CD14-positive monocyte (primary cell): Measurements from ENCODE around the gene USP53. TPM values are rescaled to one million over a fixed set of nuclear protein-coding genes. Genes with fewer than 3 reads are reported as not detected.

Experiments
- DNase-seq, 3 donors: peaks; one replicate each; pipeline ENCODE4 v3.0.0-alpha.2; 2011 to 2022
- H2AFZ ChIP-seq: 2 replicates; pipeline ENCODE4 v1.6.0; 2012; ENCODE audit warnings: mild to moderate bottlenecking, low read depth, low read length, inconsistent platforms; ENCODE audit not compliant: insufficient read depth, poor library complexity, severe bottlenecking
- H3K27ac ChIP-seq, 2 donors: 1 replicate in 1 of 2; 2 replicates in 1 of 2; pipeline ENCODE4 v1.5.1; 2012 to 2013; ENCODE audit warnings: low read length in 2 of 2, control low read depth in 1 of 2, inconsistent platforms in 1 of 2, low read depth in 1 of 2, mild to moderate bottlenecking in 1 of 2
- H3K27me3 ChIP-seq, 2 donors: one replicate each; pipeline versions ENCODE4 v1.6.0 to v1.6.1; 2011 to 2013; ENCODE audit warnings: low read length in 2 of 2; ENCODE audit not compliant: control insufficient read depth in 2 of 2, insufficient read depth in 2 of 2
- H3K36me3 ChIP-seq, 2 donors: replicated peaks in 1 of 2; 1 replicate in 1 of 2; 2 replicates in 1 of 2; pipeline versions ENCODE4 v1.5.1 to v1.6.1; 2012 to 2013; ENCODE audit warnings: low read length in 2 of 2, control low read depth in 1 of 2, inconsistent platforms in 1 of 2, mild to moderate bottlenecking in 1 of 2; ENCODE audit not compliant: insufficient read depth in 2 of 2, control insufficient read depth in 1 of 2
- H3K4me1 ChIP-seq, 2 donors: 1 replicate in 1 of 2; 2 replicates in 1 of 2; pipeline versions ENCODE4 v1.5.1 to v1.6.1; 2012 to 2013; ENCODE audit warnings: low read length in 2 of 2, control low read depth in 1 of 2, inconsistent platforms in 1 of 2, mild to moderate bottlenecking in 1 of 2, moderate library complexity in 1 of 2; ENCODE audit not compliant: insufficient read depth in 2 of 2, control insufficient read depth in 1 of 2
- H3K4me2 ChIP-seq: replicated peaks from 2 replicates; pipeline ENCODE3; 2012; ENCODE audit warnings: low read length, moderate library complexity, mild to moderate bottlenecking; ENCODE audit not compliant: poor library complexity, severe bottlenecking; ENCODE audit errors: extremely low read depth
- H3K4me3 ChIP-seq, 3 experiments: fragments of 200-600 bp in 1 of 3; sonication (generic) in 1 of 3; replicated peaks in 1 of 3; 1 replicate in 2 of 3; 2 replicates in 1 of 3; pipeline ENCODE4 v1.5.1; 2011 to 2013; ENCODE audit warnings: low read length in 3 of 3, mild to moderate bottlenecking in 3 of 3, control low read depth in 2 of 3, low read depth in 2 of 3, inconsistent platforms in 1 of 3, moderate library complexity in 1 of 3
- H3K79me2 ChIP-seq: 2 replicates; pipeline ENCODE4 v1.6.0; 2012; ENCODE audit warnings: mild to moderate bottlenecking, control low read depth, inconsistent platforms, low read length, moderate library complexity; ENCODE audit not compliant: insufficient read depth
- H3K9ac ChIP-seq: 2 replicates; pipeline ENCODE4 v1.6.0; 2017; ENCODE audit warnings: low read length, mild to moderate bottlenecking; ENCODE audit not compliant: insufficient read depth, poor library complexity, severe bottlenecking
- H3K9me3 ChIP-seq, 2 donors: replicated peaks in 1 of 2; 1 replicate in 1 of 2; 2 replicates in 1 of 2; pipeline versions ENCODE4 v1.5.1 to v1.6.1; 2012 to 2013; ENCODE audit warnings: low read length in 2 of 2, control low read depth in 1 of 2; ENCODE audit not compliant: control insufficient read depth in 1 of 2, insufficient read depth in 1 of 2
- H4K20me1 ChIP-seq: 2 replicates; pipeline ENCODE4 v1.6.0; 2012; ENCODE audit warnings: mild to moderate bottlenecking, low read length, control low read depth, moderate library complexity; ENCODE audit not compliant: insufficient read depth
- H3K27ac Mint-ChIP-seq, 7 donors: one replicate each; pipeline ENCODE4 v1.8.0; 2020; ENCODE audit warnings: mild to moderate bottlenecking in 7 of 7, mixed read lengths in 7 of 7, moderate library complexity in 6 of 7, inconsistent platforms in 2 of 7
- H3K27me3 Mint-ChIP-seq, 3 donors: one replicate each; pipeline ENCODE4 v1.8.0; 2021 to 2022; ENCODE audit warnings: low read depth in 3 of 3, mild to moderate bottlenecking in 3 of 3, mixed read lengths in 3 of 3, moderate library complexity in 3 of 3, inconsistent platforms in 1 of 3
- H3K36me3 Mint-ChIP-seq, 2 donors: one replicate each; pipeline ENCODE4 v1.8.0; 2020; ENCODE audit warnings: mixed read lengths in 2 of 2, inconsistent platforms in 1 of 2, mild to moderate bottlenecking in 1 of 2
- H3K4me1 Mint-ChIP-seq: one replicate; pipeline ENCODE4 v1.8.0; 2020; ENCODE audit warnings: mild to moderate bottlenecking, mixed read lengths
- H3K4me3 Mint-ChIP-seq, 2 donors: one replicate each; pipeline ENCODE4 v1.8.0; 2020; ENCODE audit warnings: mild to moderate bottlenecking in 2 of 2, mixed read lengths in 2 of 2, moderate library complexity in 1 of 2
- H3K9me3 Mint-ChIP-seq, 7 donors: one replicate each; pipeline ENCODE4 v1.8.0; 2020 to 2022; ENCODE audit warnings: mixed read lengths in 7 of 7, mild to moderate bottlenecking in 6 of 7, moderate library complexity in 6 of 7, inconsistent platforms in 2 of 7
- WGBS: methylation state at CpG from one replicate; pipeline ENCODE4 v1.1.5; 2013; ENCODE audit warnings: missing lambda C conversion rate; ENCODE audit not compliant: insufficient coverage; 5-methylcytosine and 5-hydroxymethylcytosine counted together
- intact Hi-C, 2 donors: fragments of 100-400 bp; cut with micrococcal nuclease; formaldehyde crosslinking; loops; one replicate each; pipeline versions ENCODE4 v1.15.0 to v1.15.1; 2023
- polyA plus RNA-seq, 3 donors: library from polyadenylated mRNA; depleted of rRNA in 1 of 3; unstranded in 2 of 3; stranded (reverse) in 1 of 3; fragments of 300-500 nt in 2 of 3; fragments of >200 nt in 1 of 3; fragmentation: Illumina TruSeq in 2 of 3; gene quantifications; 1 replicate in 2 of 3; 2 replicates in 1 of 3; pipeline ENCODE4 v1.2.3, GENCODE V29; 2012 to 2021
- TF ChIP-seq, protein P1 (sequence below): fragments of 200-600 bp; IDR thresholded peaks from one replicate; pipeline ENCODE4 v1.8.0; 2022; ENCODE audit warnings: antibody characterized with exemption, mild to moderate bottlenecking

USP53 gene
- polyA plus RNA-seq, 3 donors, result 0.11 to 0.44 (median 0.22) TPM

DNA sequence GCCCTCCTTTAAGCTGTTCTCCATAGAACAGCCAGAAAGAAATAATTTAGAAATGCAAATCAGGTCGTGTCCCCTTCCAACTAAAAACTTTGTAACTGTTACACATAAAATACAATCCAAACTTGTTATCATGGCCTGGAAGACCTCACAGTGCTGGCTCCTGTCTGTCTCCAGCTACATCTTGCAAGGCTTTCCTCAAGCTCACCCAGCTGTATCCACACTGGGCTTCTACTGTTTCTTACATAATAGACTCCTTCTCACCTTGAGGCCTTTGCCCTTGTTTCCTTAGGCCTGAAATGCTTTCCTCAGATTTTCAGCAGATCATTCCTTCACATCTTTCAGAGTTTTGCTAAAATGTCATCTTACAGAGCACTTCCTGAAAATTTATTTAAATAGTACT is 33.5 kb upstream of the USP53 start:
- H3K4me1 Mint-ChIP-seq, result no peaks in the 10 kb centered on the region
- no peak overlapping the region for H3K4me2 ChIP-seq
- no peak overlapping the region for H3K27ac Mint-ChIP-seq
- H3K27me3 Mint-ChIP-seq, result peaks cover 0 to 1% (median 0%) of the 10 kb centered on the region in 3 donors
- no peak overlapping the region for H3K4me3 ChIP-seq
- no peak overlapping the region for H2AFZ ChIP-seq
- intact Hi-C loops, result no loop called here
- no peaks in the 10 kb centered on the region for H3K79me2 ChIP-seq
- no peaks in the 10 kb centered on the region for H3K36me3 ChIP-seq
- peaks cover 0 to 4% (median 0%) of the 10 kb centered on the region in 7 donors for H3K9me3 Mint-ChIP-seq
- H3K36me3 Mint-ChIP-seq, result no peaks in the 10 kb centered on the region
- H3K9me3 ChIP-seq, result no peaks in the 10 kb centered on the region
- H3K27me3 ChIP-seq, result no peaks in the 10 kb centered on the region
- TF ChIP-seq, protein P1, sequence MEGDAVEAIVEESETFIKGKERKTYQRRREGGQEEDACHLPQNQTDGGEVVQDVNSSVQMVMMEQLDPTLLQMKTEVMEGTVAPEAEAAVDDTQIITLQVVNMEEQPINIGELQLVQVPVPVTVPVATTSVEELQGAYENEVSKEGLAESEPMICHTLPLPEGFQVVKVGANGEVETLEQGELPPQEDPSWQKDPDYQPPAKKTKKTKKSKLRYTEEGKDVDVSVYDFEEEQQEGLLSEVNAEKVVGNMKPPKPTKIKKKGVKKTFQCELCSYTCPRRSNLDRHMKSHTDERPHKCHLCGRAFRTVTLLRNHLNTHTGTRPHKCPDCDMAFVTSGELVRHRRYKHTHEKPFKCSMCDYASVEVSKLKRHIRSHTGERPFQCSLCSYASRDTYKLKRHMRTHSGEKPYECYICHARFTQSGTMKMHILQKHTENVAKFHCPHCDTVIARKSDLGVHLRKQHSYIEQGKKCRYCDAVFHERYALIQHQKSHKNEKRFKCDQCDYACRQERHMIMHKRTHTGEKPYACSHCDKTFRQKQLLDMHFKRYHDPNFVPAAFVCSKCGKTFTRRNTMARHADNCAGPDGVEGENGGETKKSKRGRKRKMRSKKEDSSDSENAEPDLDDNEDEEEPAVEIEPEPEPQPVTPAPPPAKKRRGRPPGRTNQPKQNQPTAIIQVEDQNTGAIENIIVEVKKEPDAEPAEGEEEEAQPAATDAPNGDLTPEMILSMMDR, result no peak
- H3K27ac ChIP-seq, result no peak overlapping the region
- 100% methylated on average over 1 of the region's 1 CpG for WGBS
- no peaks in the 10 kb centered on the region for H3K4me1 ChIP-seq
- H4K20me1 ChIP-seq, result no peaks in the 10 kb centered on the region
- no peak for DNase-seq
- H3K4me3 Mint-ChIP-seq, result no peak overlapping the region
- H3K9ac ChIP-seq, result no peak overlapping the region

DNA sequence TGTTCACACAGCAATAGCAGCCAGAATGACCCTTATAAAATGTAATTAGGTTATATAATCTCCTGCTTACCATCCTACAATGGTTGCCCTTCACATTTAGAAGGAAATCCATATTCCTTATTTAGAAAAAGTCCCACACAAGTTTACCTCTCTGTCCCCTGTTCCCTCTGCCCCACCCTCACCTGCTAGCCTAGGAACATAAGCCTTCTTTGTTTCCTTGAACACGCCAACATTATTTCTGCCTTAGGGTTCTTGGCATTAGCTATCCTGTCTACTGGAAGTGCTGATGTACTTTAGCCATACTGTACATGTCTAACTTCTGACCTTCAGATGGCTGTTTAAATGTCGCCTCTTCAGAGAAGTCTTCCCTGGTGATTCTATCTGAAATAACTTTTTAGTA is 28.4 kb upstream of the USP53 start:
- Mint-ChIP-seq H3K9me3 (no peaks in the 10 kb centered on the region), H3K4me3 (no peak overlapping the region), H3K27ac (peak overlapping the region in 1 of 7 donors; percentile 44), H3K27me3 (no peaks in the 10 kb centered on the region), H3K36me3 (no peaks in the 10 kb centered on the region), H3K4me1 (no peaks in the 10 kb centered on the region)
- H3K27ac ChIP-seq, result no peak overlapping the region
- no peak for DNase-seq
- no peaks in the 10 kb centered on the region for H3K27me3 ChIP-seq
- 100% methylated on average over 1 of the region's 2 CpGs for WGBS
- TF ChIP-seq, protein P1, result no peak
- no peak overlapping the region for H3K4me3 ChIP-seq
- no peaks in the 10 kb centered on the region for H3K36me3 ChIP-seq
- intact Hi-C loops, result no loop called here
- H4K20me1 ChIP-seq, result no peaks in the 10 kb centered on the region
- no peaks in the 10 kb centered on the region for H3K9me3 ChIP-seq
- H3K4me2 ChIP-seq, result no peak overlapping the region
- H3K79me2 ChIP-seq, result no peaks in the 10 kb centered on the region
- H2AFZ ChIP-seq, result no peak overlapping the region
- H3K9ac ChIP-seq, result no peak overlapping the region
- H3K4me1 ChIP-seq, result no peaks in the 10 kb centered on the region
